Activated T-helper 1 cell treated with anti-CD3 and anti-CD28 coated beads, Interleukin-12 subunit alpha, Interleukin-12 subunit beta, Interleukin-2, Interleukin-4 antibody, amounts not matched to agents 30 ng/mL and 10 ng/mL and 1 ng/mL, durations not matched to agents 14 hours and 24 hours and 36 hours (primary cell): ENCODE measurements around the gene ORM1. TPM values are rescaled to one million over a fixed set of nuclear protein-coding genes. Genes with fewer than 3 reads are reported as not detected.
"Not testable (repeated sequence)": the region's sequence is repeated elsewhere in the genome, so short reads cannot be mapped to it uniquely, and the experiment has no call there.

Experiments
- DNase-seq: peaks from one replicate; pipeline ENCODE4 v3.0.0; 2021; ENCODE audit warnings: low spot score
- H3K27ac Mint-ChIP-seq: one replicate; pipeline ENCODE4 v1.8.0; 2021; ENCODE audit warnings: mild to moderate bottlenecking, mixed read lengths
- H3K27me3 Mint-ChIP-seq: one replicate; pipeline ENCODE4 v1.8.0; 2022; ENCODE audit warnings: mild to moderate bottlenecking, moderate library complexity, mixed read lengths; ENCODE audit not compliant: insufficient read depth
- H3K36me3 Mint-ChIP-seq: one replicate; pipeline ENCODE4 v1.8.0; 2021; ENCODE audit warnings: low read depth, mixed read lengths
- H3K4me1 Mint-ChIP-seq: one replicate; pipeline ENCODE4 v1.8.0; 2021; ENCODE audit warnings: low read depth, mixed read lengths
- H3K4me3 Mint-ChIP-seq: one replicate; pipeline ENCODE4 v1.8.0; 2021; ENCODE audit warnings: mild to moderate bottlenecking, moderate library complexity, mixed read lengths
- H3K9me3 Mint-ChIP-seq: one replicate; pipeline ENCODE4 v1.8.0; 2021; ENCODE audit warnings: mixed read lengths
- intact Hi-C: fragments of 100-400 bp; cut with micrococcal nuclease; formaldehyde crosslinking; loops from one replicate; pipeline ENCODE4 v1.15.1; 2024
- total RNA-seq: library from RNA; stranded (reverse); gene quantifications from 2 replicates; pipeline ENCODE4 v1.2.3, GENCODE V29; 2022

ORM1 gene
- total RNA-seq, 1 donor from 2014 or later = not detected

GRCh38 chr9:114328357-114328820, 5.5 kb downstream of the ORM1 start:
- DNase-seq, H3K4me1 Mint-ChIP-seq, H3K27me3 Mint-ChIP-seq, H3K27ac Mint-ChIP-seq, H3K36me3 Mint-ChIP-seq, H3K4me3 Mint-ChIP-seq, intact Hi-C loops, H3K9me3 Mint-ChIP-seq: not testable (repeated sequence)

- H3K4me1 Mint-ChIP-seq, H3K4me3 Mint-ChIP-seq, intact Hi-C loops, H3K36me3 Mint-ChIP-seq, DNase-seq, H3K27me3 Mint-ChIP-seq, H3K9me3 Mint-ChIP-seq, H3K27ac Mint-ChIP-seq: not testable (repeated sequence)
Measured at GRCh38 chr9:114328937-114329624, 6.2 kb downstream of the ORM1 start.

- H3K9me3 Mint-ChIP-seq, H3K4me1 Mint-ChIP-seq, H3K27me3 Mint-ChIP-seq, H3K4me3 Mint-ChIP-seq, H3K27ac Mint-ChIP-seq, H3K36me3 Mint-ChIP-seq, intact Hi-C loops, DNase-seq: not testable (repeated sequence)
Measured at GRCh38 chr9:114329625-114330022, 6.7 kb downstream of the ORM1 start, which contains the start of gene ORM2. ORM2 (plus strand) TSS chr9:114329869; CDS start chr9:114329905, 36 bp downstream.

- intact Hi-C loops = no loop called here
- H3K27ac Mint-ChIP-seq = no peak overlapping the region
- no peaks in the 10 kb centered on the region for H3K27me3 Mint-ChIP-seq
- DNase-seq = no peak
- no peak overlapping the region for H3K4me3 Mint-ChIP-seq
- no peaks in the 10 kb centered on the region for H3K4me1 Mint-ChIP-seq
- H3K36me3 Mint-ChIP-seq = peaks cover 10% of the 10 kb centered on the region
- peaks cover 4% of the 10 kb centered on the region for H3K9me3 Mint-ChIP-seq
Measured at GRCh38 chr9:114330636-114331035, 7.7 kb downstream of the ORM1 start.

GRCh38 chr9:114331229-114332195, 8.6 kb downstream of the ORM1 start:
- H3K4me3 Mint-ChIP-seq, H3K27ac Mint-ChIP-seq, intact Hi-C loops, H3K27me3 Mint-ChIP-seq, H3K4me1 Mint-ChIP-seq, DNase-seq, H3K9me3 Mint-ChIP-seq: not testable (repeated sequence)
- H3K36me3 Mint-ChIP-seq = peaks cover 18% of the 10 kb centered on the region

- intact Hi-C loops, H3K27ac Mint-ChIP-seq, H3K4me3 Mint-ChIP-seq: not testable (repeated sequence)
Measured at GRCh38 chr9:114332474-114333040, 9.7 kb downstream of the ORM1 start.

GRCh38 chr9:114333718-114334117, 10.8 kb downstream of the ORM1 start:
- H3K36me3 Mint-ChIP-seq = peaks cover 31% of the 10 kb centered on the region
- H3K4me1 Mint-ChIP-seq, H3K27me3 Mint-ChIP-seq, intact Hi-C loops, H3K27ac Mint-ChIP-seq, DNase-seq, H3K9me3 Mint-ChIP-seq, H3K4me3 Mint-ChIP-seq: not testable (repeated sequence)

More at GRCh38 chr9:114332474-114333040, 9.7 kb downstream of the ORM1 start:
- H3K4me1 Mint-ChIP-seq, DNase-seq, H3K27me3 Mint-ChIP-seq, H3K9me3 Mint-ChIP-seq: not testable (repeated sequence)
- peaks cover 24% of the 10 kb centered on the region for H3K36me3 Mint-ChIP-seq

- Mint-ChIP-seq H3K4me1 (peaks cover 5% of the 10 kb centered on the region), H3K4me3 (no peak overlapping the region), H3K27ac (no peak overlapping the region), H3K36me3 (peaks cover 39% of the 10 kb centered on the region), H3K9me3 (peaks cover 4% of the 10 kb centered on the region), H3K27me3 (no peaks in the 10 kb centered on the region)
- DNase-seq = no peak
- intact Hi-C loops = no loop called here
Measured at GRCh38 chr9:114334490-114334889, 11.6 kb downstream of the ORM1 start.

- intact Hi-C loops = no loop called here
- peaks cover 4% of the 10 kb centered on the region for H3K9me3 Mint-ChIP-seq
- H3K27ac Mint-ChIP-seq = no peak overlapping the region
- no peaks in the 10 kb centered on the region for H3K27me3 Mint-ChIP-seq
- DNase-seq = no peak
- H3K4me3 Mint-ChIP-seq = no peak overlapping the region
- H3K4me1 Mint-ChIP-seq = peaks cover 5% of the 10 kb centered on the region
- H3K36me3 Mint-ChIP-seq = peaks cover 47% of the 10 kb centered on the region
Measured at GRCh38 chr9:114335745-114336144, 12.8 kb downstream of the ORM1 start.

GRCh38 chr9:114336157-114336556, 13.3 kb downstream of the ORM1 start:
- intact Hi-C loops = no loop called here
- no peak overlapping the region for H3K27ac Mint-ChIP-seq

GRCh38 chr9:114336699-114337395, 13.9 kb downstream of the ORM1 start:
- Mint-ChIP-seq H3K27me3 (no peaks in the 10 kb centered on the region), H3K36me3 (peaks cover 55% of the 10 kb centered on the region), H3K4me1 (peaks cover 5% of the 10 kb centered on the region), H3K27ac (no peak overlapping the region), H3K9me3 (peaks cover 4% of the 10 kb centered on the region), H3K4me3 (no peak overlapping the region)
- DNase-seq = no peak
- intact Hi-C loops = no loop called here

More at GRCh38 chr9:114336157-114336556, 13.3 kb downstream of the ORM1 start:
- Mint-ChIP-seq H3K4me3 (no peak overlapping the region), H3K9me3 (peaks cover 4% of the 10 kb centered on the region), H3K27me3 (no peaks in the 10 kb centered on the region), H3K4me1 (peaks cover 5% of the 10 kb centered on the region), H3K36me3 (peaks cover 50% of the 10 kb centered on the region)
- no peak for DNase-seq

- H3K9me3 Mint-ChIP-seq = peaks cover 4% of the 10 kb centered on the region
- H3K4me1 Mint-ChIP-seq = peaks cover 5% of the 10 kb centered on the region
- H3K27me3 Mint-ChIP-seq = no peaks in the 10 kb centered on the region
- no peak overlapping the region for H3K4me3 Mint-ChIP-seq
- H3K27ac Mint-ChIP-seq = no peak overlapping the region
- peaks cover 59% of the 10 kb centered on the region for H3K36me3 Mint-ChIP-seq
- intact Hi-C loops = loop anchor here (2.0 kb wide), 1 partner anchor 59 kb away; no protein-coding TSS in a partner anchor
- DNase-seq = no peak
Measured at GRCh38 chr9:114338187-114338586, 15.3 kb downstream of the ORM1 start.
